ENCODE measurements around the gene DGKG. TPM values are rescaled to one million over a fixed set of nuclear protein-coding genes. Genes with fewer than 3 reads are reported as not detected.
A peak's percentile ranks its signal among the peaks of the same experiment; 100 is the strongest.

Gene DGKG
- total RNA-seq, 1 donor from 2014 or later, result 5.7 TPM

- intact Hi-C loops (cut with DNase I), result no loop called here
Observed at GRCh38 chr3:186359078-186359477, 3.0 kb downstream of the DGKG start.

GRCh38 chr3:186356152-186356551 is 5.9 kb downstream of the DGKG start:
- intact Hi-C loops (cut with DNase I), result no loop called here
- DNase-seq, result no peak
- Histone ChIP-seq H3K36me3 (no peaks in the 10 kb centered on the region), H3K27ac (no peak overlapping the region), H3K9me3 (no peaks in the 10 kb centered on the region), H3K4me1 (peaks cover 5% of the 10 kb centered on the region), H3K4me3 (no peak overlapping the region), H3K27me3 (ENCODE audit: low read depth) (peaks cover 7% of the 10 kb centered on the region)
- TF ChIP-seq CTCF (IDR thresholded peaks at IDR 0.05), result no peak
- no peak for ATAC-seq

More at GRCh38 chr3:186359078-186359477, 3.0 kb downstream of the DGKG start:
- H3K9me3 ChIP-seq, result no peaks in the 10 kb centered on the region
- no peak for TF ChIP-seq CTCF (IDR thresholded peaks at IDR 0.05)
- H3K4me1 ChIP-seq, result peaks cover 19% of the 10 kb centered on the region
- H3K4me3 ChIP-seq, result no peak overlapping the region
- H3K27ac ChIP-seq, result no peak overlapping the region
- DNase-seq, result no peak
- no peak for ATAC-seq
- H3K36me3 ChIP-seq, result no peaks in the 10 kb centered on the region
- peaks cover 32% of the 10 kb centered on the region for H3K27me3 ChIP-seq (ENCODE audit: low read depth)

GRCh38 chr3:186354100-186354499 is 7.9 kb downstream of the DGKG start:
- DNase-seq (no peak), ATAC-seq (no peak)

GRCh38 chr3:186352369-186352768 is 9.7 kb downstream of the DGKG start:
- Histone ChIP-seq H3K9me3 (no peaks in the 10 kb centered on the region), H3K27ac (no peak overlapping the region), H3K4me3 (no peak overlapping the region), H3K4me1 (no peaks in the 10 kb centered on the region), H3K27me3 (ENCODE audit: low read depth) (no peaks in the 10 kb centered on the region), H3K36me3 (no peaks in the 10 kb centered on the region)
- no peak for TF ChIP-seq CTCF (IDR thresholded peaks at IDR 0.05)
- intact Hi-C loops (cut with DNase I), result no loop called here
- ATAC-seq (no peak), DNase-seq (no peak)

More at GRCh38 chr3:186354100-186354499, 7.9 kb downstream of the DGKG start:
- no peaks in the 10 kb centered on the region for H3K9me3 ChIP-seq
- intact Hi-C loops (cut with DNase I), result no loop called here
- H3K36me3 ChIP-seq, result no peaks in the 10 kb centered on the region
- no peaks in the 10 kb centered on the region for H3K27me3 ChIP-seq (ENCODE audit: low read depth)
- no peak overlapping the region for H3K4me3 ChIP-seq
- H3K4me1 ChIP-seq, result no peaks in the 10 kb centered on the region
- H3K27ac ChIP-seq, result no peak overlapping the region
- no peak for TF ChIP-seq CTCF (IDR thresholded peaks at IDR 0.05)

- no peaks in the 10 kb centered on the region for H3K27me3 ChIP-seq (ENCODE audit: low read depth)
- H3K36me3 ChIP-seq, result no peaks in the 10 kb centered on the region
- no peak overlapping the region for H3K4me3 ChIP-seq
- H3K4me1 ChIP-seq, result peaks cover 5% of the 10 kb centered on the region
- DNase-seq (no peak), ATAC-seq (peak; percentile 36 to 62)
- TF ChIP-seq CTCF (IDR thresholded peaks at IDR 0.05), result no peak
- intact Hi-C loops (cut with DNase I), result no loop called here
- H3K27ac ChIP-seq, result no peak overlapping the region
- no peaks in the 10 kb centered on the region for H3K9me3 ChIP-seq
Observed at GRCh38 chr3:186342197-186342596, 19.8 kb downstream of the DGKG start.

- no peak for ATAC-seq
- no peaks in the 10 kb centered on the region for H3K27me3 ChIP-seq (ENCODE audit: low read depth)
- no peak for DNase-seq
- H3K27ac ChIP-seq, result no peak overlapping the region
- H3K9me3 ChIP-seq, result no peaks in the 10 kb centered on the region
- peaks cover 5% of the 10 kb centered on the region for H3K4me1 ChIP-seq
- no peak overlapping the region for H3K4me3 ChIP-seq
- no peak for TF ChIP-seq CTCF (IDR thresholded peaks at IDR 0.05)
- no peaks in the 10 kb centered on the region for H3K36me3 ChIP-seq
- intact Hi-C loops (cut with DNase I), result no loop called here
Observed at GRCh38 chr3:186340204-186340603, 21.8 kb downstream of the DGKG start.
